ENCODE data around the gene LPCAT2. TPM values are rescaled to one million over a fixed set of nuclear protein-coding genes. Genes with fewer than 3 reads are reported as not detected.

The LPCAT2 gene
- total and polyA plus RNA-seq, 2 of the 13 experiments (the other 11 are each of a cell fraction or from before 2014, with no cell fraction given), result 9.9 to 17.6 TPM

GRCh38 chr16:55526441-55526840 lies 17.6 kb downstream of the LPCAT2 start:
- no peaks in the 10 kb centered on the region for H3K4me1 ChIP-seq (ENCODE audit: insufficient read depth, low read length)
- TF ChIP-seq ZNF333 (CRISPR knock-in tag; IDR thresholded peaks at IDR 0.05; ENCODE audit: borderline replicate concordance), result no peak
- TF ChIP-seq ZNF121 (CRISPR knock-in tag; IDR thresholded peaks at IDR 0.05), result no peak
- no peak for TF ChIP-seq PHF21A (CRISPR knock-in tag; IDR thresholded peaks at IDR 0.05)
- TF ChIP-seq IKZF1 (IDR thresholded peaks at IDR 0.05), result no peak
- no peak for TF ChIP-seq ZNF10 (CRISPR knock-in tag; IDR thresholded peaks at IDR 0.05; ENCODE audit: borderline replicate concordance, low read depth)
- no peak for TF ChIP-seq ZBTB3 (CRISPR knock-in tag; IDR thresholded peaks at IDR 0.05; ENCODE audit: borderline replicate concordance, low read depth)
- H3K36me3 ChIP-seq (replicated peaks in 1 of 2; ENCODE audit: control insufficient read depth in 1 of 2, insufficient read depth in 2 of 2, low read length in 2 of 2), result peaks cover 1 to 8% of the 10 kb centered on the region in 2 experiments
- H3K4me3 ChIP-seq (replicated peaks in 1 of 3; ENCODE audit: insufficient read depth in 1 of 3, low read depth in 2 of 3, low read length in 3 of 3), result no peak overlapping the region
- FAIRE-seq (no peak), ATAC-seq (no peak), DNase-seq (ENCODE audit: low spot score) (no peak)
- ChIA-PET CTCF (ENCODE audit: low intra/inter-chr PET ratio, low total read pairs) (no interaction called here), POLR2A (no interaction called here)
- H4K20me1 ChIP-seq (ENCODE audit: insufficient read depth, low read length), result no peaks in the 10 kb centered on the region
- H2AFZ ChIP-seq (ENCODE audit: low read length), result no peak overlapping the region
- in situ Hi-C loops (cut with HindIII; ENCODE audit: extremely low pct_ligation_motif_present, low pct_unique_long_range_greater_than_20kb), result no loop called here
- 68% methylated on average over 2 of the region's 2 CpGs for WGBS (ENCODE audit: low lambda C conversion rate)
- BruUV-seq (replicated peaks), result no TSS peak
- no peak overlapping the region for H3K9ac ChIP-seq (ENCODE audit: insufficient read depth, low read depth, low read length)
- intact Hi-C loops (cut with micrococcal nuclease; ENCODE audit: unreplicated experiment), result no loop called here
- no peaks in the 10 kb centered on the region for H3K27me3 ChIP-seq (ENCODE audit: control insufficient read depth in 1 of 2, insufficient read depth in 2 of 2, low read length in 2 of 2)
- peaks cover 12% of the 10 kb centered on the region for H3K9me3 ChIP-seq (ENCODE audit: low read length)
- no peak overlapping the region for H3K27ac ChIP-seq (ENCODE audit: extremely low read length, insufficient read depth, low read length)
- H3K4me2 ChIP-seq (ENCODE audit: low read depth, low read length), result no peak overlapping the region
- no peaks in the 10 kb centered on the region for H3K79me2 ChIP-seq (ENCODE audit: insufficient read depth, low read length)

GRCh38 chr16:55527885-55528284 lies 19.0 kb downstream of the LPCAT2 start:
- H3K9ac ChIP-seq (ENCODE audit: insufficient read depth, low read depth, low read length), result no peak overlapping the region
- TF ChIP-seq ZNF597 (CRISPR knock-in tag; IDR thresholded peaks at IDR 0.05), result no peak
- peak; percentile 68 for TF ChIP-seq ZNF629 (CRISPR knock-in tag; conservative IDR thresholded peaks at IDR 0.05)
- no peak for TF ChIP-seq NR2C2 (CRISPR knock-in tag; IDR thresholded peaks at IDR 0.05; ENCODE audit: borderline replicate concordance)
- no peak for TF ChIP-seq MTF1 (CRISPR knock-in tag; IDR thresholded peaks at IDR 0.05)
- no TSS peak for BruUV-seq (replicated peaks)
- peaks cover 1 to 12% of the 10 kb centered on the region in 2 experiments for H3K36me3 ChIP-seq (replicated peaks in 1 of 2; ENCODE audit: control insufficient read depth in 1 of 2, insufficient read depth in 2 of 2, low read length in 2 of 2)
- FAIRE-seq, result no peak
- no peaks in the 10 kb centered on the region for H3K9me3 ChIP-seq (ENCODE audit: low read length)
- ATAC-seq, result no peak
- DNase-seq (ENCODE audit: low spot score), result no peak
- intact Hi-C loops (cut with micrococcal nuclease; ENCODE audit: unreplicated experiment), result no loop called here
- H3K27ac ChIP-seq (ENCODE audit: extremely low read length, insufficient read depth, low read length), result no peak overlapping the region
- CTCF ChIA-PET (ENCODE audit: low intra/inter-chr PET ratio, low total read pairs), result no interaction called here
- in situ Hi-C loops (cut with HindIII; ENCODE audit: extremely low pct_ligation_motif_present, low pct_unique_long_range_greater_than_20kb), result no loop called here
- H3K27me3 ChIP-seq (ENCODE audit: control insufficient read depth in 1 of 2, insufficient read depth in 2 of 2, low read length in 2 of 2), result no peaks in the 10 kb centered on the region
- H3K4me2 ChIP-seq (ENCODE audit: low read depth, low read length), result no peak overlapping the region
- H2AFZ ChIP-seq (ENCODE audit: low read length), result no peak overlapping the region
- POLR2A ChIA-PET, result no interaction called here
- no peaks in the 10 kb centered on the region for H3K79me2 ChIP-seq (ENCODE audit: insufficient read depth, low read length)
- no peaks in the 10 kb centered on the region for H4K20me1 ChIP-seq (ENCODE audit: insufficient read depth, low read length)
- no peak overlapping the region for H3K4me3 ChIP-seq (replicated peaks in 1 of 3; ENCODE audit: insufficient read depth in 1 of 3, low read depth in 2 of 3, low read length in 3 of 3)
- no peaks in the 10 kb centered on the region for H3K4me1 ChIP-seq (ENCODE audit: insufficient read depth, low read length)

All from HepG2 (cell line).